GM18526 (cell line): ENCODE data around the gene GP9.

ENCODE experiments used
- POLR2A ChIP-seq: IDR thresholded peaks from 3 replicates; pipeline ENCODE4 v1.6.1; 2011; ENCODE audit not compliant: insufficient read length; ENCODE audit errors: extremely low read depth

GP9 gene

DNA sequence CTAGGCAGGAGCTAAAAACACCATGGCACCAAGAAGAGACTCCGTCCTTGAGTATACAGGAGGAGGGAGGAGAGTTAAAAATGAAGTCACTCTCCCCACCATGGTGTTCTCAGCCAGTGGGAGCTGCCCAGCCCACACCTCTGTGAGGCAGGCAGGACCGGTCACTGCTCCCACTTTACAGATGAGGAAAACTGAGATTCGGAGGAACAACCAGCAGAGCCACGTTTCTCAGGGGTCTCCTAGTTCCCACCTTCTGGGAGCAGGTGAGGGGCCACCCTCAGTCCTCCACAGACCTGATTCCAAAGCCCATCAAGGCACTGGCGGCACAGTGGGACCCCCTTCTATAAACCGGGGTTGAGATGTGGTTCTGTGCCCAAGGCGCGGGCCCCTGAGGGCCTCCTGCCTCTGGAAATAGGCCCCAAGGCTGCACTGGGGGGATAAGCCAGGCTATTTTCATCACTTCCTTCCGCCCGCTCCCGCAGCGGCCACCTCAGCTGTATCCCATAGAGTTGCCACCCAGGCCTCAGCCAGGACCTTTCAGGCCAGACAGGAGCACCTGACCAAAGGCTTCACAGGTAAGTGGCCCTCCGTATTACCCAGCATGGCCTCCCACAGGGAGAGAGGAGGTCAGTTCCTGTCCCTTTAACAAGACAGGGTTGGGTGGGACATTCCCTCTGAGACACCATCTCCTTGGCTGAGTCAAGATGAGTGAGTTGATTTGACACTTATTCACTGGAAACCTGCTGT lies at the start of gene GP9:
TSS of gene GP9 (plus strand) at position 504 of the 747 bp plus-strand sequence. CDS start 961 bp downstream, outside the sequence.
- no peak for TF ChIP-seq POLR2A

DNA sequence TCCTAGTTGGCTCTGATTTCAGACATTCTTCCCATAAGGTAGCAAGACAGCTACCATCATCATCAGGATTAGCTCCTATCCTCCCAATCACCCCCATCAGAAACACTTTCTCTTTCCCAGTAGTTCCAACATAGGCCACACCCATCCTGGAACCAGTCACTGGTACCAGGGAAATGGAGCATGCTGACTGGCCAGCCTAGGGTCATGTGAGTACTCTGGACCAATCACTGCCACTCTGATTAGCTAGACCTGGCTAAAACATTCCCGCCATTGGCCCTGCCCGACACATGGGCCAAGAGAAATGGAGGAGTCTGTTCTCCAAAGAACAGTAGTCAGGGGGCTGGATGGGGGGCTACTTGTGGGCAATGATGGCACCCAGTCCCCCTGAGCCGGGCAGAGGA lies 47.1 kb upstream of the GP9 start:
- TF ChIP-seq POLR2A, result no peak

DNA sequence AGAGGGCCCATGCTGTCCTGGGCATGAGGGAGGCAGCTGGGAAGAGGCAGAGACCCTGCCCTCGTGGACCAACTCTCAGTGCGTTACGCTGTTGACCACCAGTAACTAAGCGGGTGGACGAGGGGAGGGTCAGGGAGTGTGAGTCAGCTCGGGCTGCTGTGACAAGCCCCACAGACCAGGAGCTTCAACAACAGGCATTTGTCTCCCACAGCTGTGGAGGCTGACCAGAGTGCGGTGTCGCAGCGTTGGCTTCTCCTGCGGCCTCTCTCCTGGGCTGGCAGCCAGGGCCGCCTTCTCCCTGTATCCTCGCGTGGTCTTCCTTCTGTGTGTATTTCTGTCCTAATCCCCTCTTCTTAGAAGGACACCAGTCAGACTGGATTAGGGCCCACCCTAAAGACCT lies 46.4 kb upstream of the GP9 start:
- TF ChIP-seq POLR2A, result no peak

- TF ChIP-seq POLR2A, result no peak
These were observed 45.7 kb upstream of the GP9 start for GRCh38 chr3:129014793-129015345.

- no peak for TF ChIP-seq POLR2A
These were observed 45.0 kb upstream of the GP9 start for GRCh38 chr3:129015388-129016105.

- TF ChIP-seq POLR2A, result no peak
These were observed 44.2 kb upstream of the GP9 start for GRCh38 chr3:129016356-129016719.

DNA sequence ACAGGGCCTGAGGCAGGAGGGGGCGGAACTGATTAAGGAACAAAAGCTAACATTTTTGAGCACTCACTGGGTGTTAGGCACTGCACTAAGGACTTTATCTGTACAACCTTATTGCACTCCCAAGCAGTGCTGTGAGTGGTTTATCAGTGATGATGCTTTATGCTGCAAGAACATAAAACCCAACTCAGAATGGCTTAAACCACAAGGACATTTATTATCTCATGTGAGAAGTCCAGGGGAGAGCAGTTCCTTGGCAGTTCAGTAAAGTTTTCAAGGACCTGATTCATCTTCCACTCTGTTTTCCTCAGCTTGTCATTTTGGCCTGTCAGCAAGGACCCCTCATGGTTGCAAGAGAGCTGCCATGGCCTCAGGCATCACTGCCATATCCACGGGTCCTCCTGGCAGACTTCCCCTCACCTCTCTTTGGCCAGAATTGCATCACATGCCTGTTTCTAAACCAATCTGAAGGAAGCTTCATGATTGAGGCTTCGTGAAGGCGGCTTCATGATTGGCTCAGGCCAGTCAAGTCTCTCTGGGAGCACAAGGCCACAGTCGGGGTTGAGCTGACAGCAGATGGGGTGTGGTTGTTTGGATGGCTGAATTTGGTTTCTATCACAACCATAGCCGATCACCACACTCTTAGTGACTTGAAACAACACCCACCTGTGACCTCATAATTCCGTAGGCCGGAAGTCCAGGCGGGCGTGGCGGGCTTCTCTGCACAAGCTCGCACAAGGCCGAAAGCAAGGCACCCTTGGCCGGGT lies 43.7 kb upstream of the GP9 start:
- no peak for TF ChIP-seq POLR2A

- TF ChIP-seq POLR2A, result no peak
These were observed 43.1 kb upstream of the GP9 start for GRCh38 chr3:129017484-129017899.

GRCh38 chr3:129018271-129018670 lies 42.3 kb upstream of the GP9 start:
- TF ChIP-seq POLR2A, result no peak

- no peak for TF ChIP-seq POLR2A
These were observed 41.8 kb upstream of the GP9 start for GRCh38 chr3:129018751-129019150.

DNA sequence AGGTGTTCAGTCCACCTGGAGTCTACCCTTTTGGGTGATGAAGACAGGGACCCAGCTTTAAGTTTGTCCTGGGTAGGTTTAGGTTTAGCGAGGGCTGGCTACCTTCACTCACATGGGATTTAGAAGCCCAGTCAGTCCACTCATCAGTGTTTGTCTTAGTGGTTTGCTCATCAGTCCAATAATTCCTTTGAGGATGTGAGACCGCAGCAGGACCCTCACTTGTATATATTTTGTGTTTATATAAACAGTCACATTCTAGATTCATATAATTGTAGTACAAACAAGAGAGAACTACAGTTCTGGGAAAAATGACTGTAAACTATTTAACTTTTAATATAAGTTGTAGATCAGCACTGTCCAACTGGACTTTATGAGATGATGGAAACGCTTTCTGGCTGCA lies 41.3 kb upstream of the GP9 start:
- TF ChIP-seq POLR2A, result no peak

DNA sequence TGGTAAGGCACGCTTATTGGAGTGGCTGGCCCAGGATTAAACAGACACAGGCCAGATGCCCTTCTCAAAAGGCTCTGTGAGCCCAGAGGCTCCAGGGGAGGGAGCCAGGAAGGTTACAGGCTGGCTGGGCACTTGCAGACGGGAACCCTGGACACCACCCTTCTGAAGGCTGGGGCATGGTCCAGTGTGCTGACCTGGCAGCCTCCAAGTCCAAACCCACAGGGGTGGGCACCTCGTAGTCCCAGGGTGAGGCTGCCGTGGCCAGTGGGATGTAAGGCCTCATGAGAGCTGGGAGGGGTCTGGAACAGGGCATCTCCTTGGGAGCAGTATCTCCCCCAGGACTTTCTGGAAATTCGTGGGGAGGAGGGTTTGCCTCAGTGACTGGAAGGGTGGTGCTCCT lies 39.9 kb upstream of the GP9 start:
- TF ChIP-seq POLR2A, result no peak

GRCh38 chr3:129021140-129021551 lies 39.4 kb upstream of the GP9 start:
- TF ChIP-seq POLR2A, result no peak

- no peak for TF ChIP-seq POLR2A
These were observed 38.2 kb upstream of the GP9 start for GRCh38 chr3:129022114-129023007.

- no peak for TF ChIP-seq POLR2A
These were observed 37.6 kb upstream of the GP9 start for GRCh38 chr3:129023008-129023358.
